ENCODE data around the gene SPTBN5. TPM values are rescaled to one million over a fixed set of nuclear protein-coding genes. Genes with fewer than 3 reads are reported as not detected.

SPTBN5 gene
- total and polyA plus RNA-seq, 11 donors = 0.31 to 5.6 (median 1.7) TPM

- ATAC-seq = peak in 3 of 4 donors; percentile 57 to 69 (median 59)
- peak in 4 of 5 donors; percentile 41 to 79 (median 73) for DNase-seq
Observed at GRCh38 chr15:41878355-41878699, 15.5 kb downstream of the SPTBN5 start.

GRCh38 chr15:41877631-41878354 is 16.1 kb downstream of the SPTBN5 start:
- TF ChIP-seq CTCF (IDR thresholded peaks at IDR 0.05) (no peak), POLR2A (IDR thresholded peaks at IDR 0.05) (no peak)
- Histone ChIP-seq H3K9me3 (no peaks in the 10 kb centered on the region), H3K27me3 (peaks cover 0 to 8% (median 0%) of the 10 kb centered on the region in 9 donors), H3K4me3 (no peak overlapping the region), H3K36me3 (no peaks in the 10 kb centered on the region), H3K4me1 (peaks cover 0 to 23% (median 15%) of the 10 kb centered on the region in 12 donors), H3K27ac (peak overlapping the region in 3 of 12 donors; percentile 10 to 22 (median 22))
- intact Hi-C loops (cut with DNase I) = no loop called here
- WGBS, 4 donors = 66 to 84% (median 82%) methylated on average over 5 to 13 of the region's 13 CpGs
- ATAC-seq (peak in 1 of 4 donors; percentile 5), DNase-seq (no peak)

More at GRCh38 chr15:41878355-41878699, 15.5 kb downstream of the SPTBN5 start:
- Histone ChIP-seq H3K4me3 (no peak overlapping the region), H3K27ac (peak overlapping the region in 3 of 12 donors; percentile 10 to 22 (median 22)), H3K9me3 (no peaks in the 10 kb centered on the region), H3K27me3 (peaks cover 0 to 8% (median 0%) of the 10 kb centered on the region in 9 donors), H3K4me1 (peaks cover 0 to 28% (median 17%) of the 10 kb centered on the region in 12 donors), H3K36me3 (no peaks in the 10 kb centered on the region)
- WGBS, 4 donors = 67 to 91% (median 76%) methylated on average over 7 to 10 of the region's 10 CpGs
- TF ChIP-seq POLR2A (IDR thresholded peaks at IDR 0.05) (no peak), CTCF (IDR thresholded peaks at IDR 0.05) (no peak)
- intact Hi-C loops (cut with DNase I) = no loop called here

GRCh38 chr15:41876689-41877088 is 17.2 kb downstream of the SPTBN5 start:
- Histone ChIP-seq H3K4me1 (peaks cover 0 to 13% (median 4%) of the 10 kb centered on the region in 12 donors), H3K4me3 (no peak overlapping the region), H3K27ac (no peak overlapping the region), H3K27me3 (peaks cover 0 to 3% (median 0%) of the 10 kb centered on the region in 9 donors), H3K36me3 (no peaks in the 10 kb centered on the region), H3K9me3 (no peaks in the 10 kb centered on the region)
- ATAC-seq (no peak), DNase-seq (no peak)
- intact Hi-C loops (cut with DNase I) = no loop called here
- TF ChIP-seq CTCF (IDR thresholded peaks at IDR 0.05) = no peak
- no peak for TF ChIP-seq POLR2A (IDR thresholded peaks at IDR 0.05)
- 71 to 81% (median 74%) methylated on average over 9 to 12 of the region's 12 CpGs for WGBS, 4 donors

- Histone ChIP-seq H3K27me3 (no peaks in the 10 kb centered on the region), H3K4me3 (no peak overlapping the region), H3K9me3 (no peaks in the 10 kb centered on the region), H3K4me1 (peaks cover 0 to 17% (median 0%) of the 10 kb centered on the region in 12 donors), H3K36me3 (no peaks in the 10 kb centered on the region), H3K27ac (no peak overlapping the region)
- TF ChIP-seq POLR2A (IDR thresholded peaks at IDR 0.05) (no peak), CTCF (IDR thresholded peaks at IDR 0.05) (no peak)
- ATAC-seq = no peak
- DNase-seq = no peak
- intact Hi-C loops (cut with DNase I) = no loop called here
- WGBS, 4 donors = 75 to 87% (median 84%) methylated on average over 11 to 13 of the region's 13 CpGs
Observed at GRCh38 chr15:41876007-41876406, 17.8 kb downstream of the SPTBN5 start.

Data from heart left ventricle (tissue), 16 donors.